Effector memory CD4-positive, alpha-beta T cell (primary cell): Measurements from ENCODE around the gene MINDY4.

ENCODE experiments used
- DNase-seq, 3 donors: peaks; one replicate each; pipeline ENCODE4 v3.0.0-alpha.2; 2020
- H3K27ac ChIP-seq: 2 replicates; pipeline ENCODE4 v1.7.0; 2013; ENCODE audit warnings: mild to moderate bottlenecking, low read length, moderate library complexity; ENCODE audit not compliant: insufficient read depth, poor library complexity, severe bottlenecking
- H3K27me3 ChIP-seq: replicated peaks from 2 replicates; pipeline ENCODE4 v1.7.0; 2013; ENCODE audit warnings: mild to moderate bottlenecking, low read length; ENCODE audit not compliant: insufficient read depth, control insufficient read depth, poor library complexity, severe bottlenecking
- H3K36me3 ChIP-seq: 2 replicates; pipeline ENCODE4 v1.7.0; 2013; ENCODE audit warnings: mild to moderate bottlenecking, low read length, moderate library complexity; ENCODE audit not compliant: control insufficient read depth, insufficient read depth
- H3K4me1 ChIP-seq: 2 replicates; pipeline ENCODE4 v1.7.0; 2013; ENCODE audit warnings: low read length, mild to moderate bottlenecking; ENCODE audit not compliant: control insufficient read depth, insufficient read depth, poor library complexity, severe bottlenecking
- H3K4me3 ChIP-seq: 2 replicates; pipeline ENCODE4 v1.7.0; 2013; ENCODE audit warnings: low read length, low read depth, mild to moderate bottlenecking; ENCODE audit not compliant: insufficient read depth, poor library complexity, severe bottlenecking
- H3K9me3 ChIP-seq: 2 replicates; pipeline ENCODE4 v1.7.0; 2013; ENCODE audit warnings: mild to moderate bottlenecking, low read length, moderate library complexity; ENCODE audit not compliant: control insufficient read depth

Gene MINDY4

DNA sequence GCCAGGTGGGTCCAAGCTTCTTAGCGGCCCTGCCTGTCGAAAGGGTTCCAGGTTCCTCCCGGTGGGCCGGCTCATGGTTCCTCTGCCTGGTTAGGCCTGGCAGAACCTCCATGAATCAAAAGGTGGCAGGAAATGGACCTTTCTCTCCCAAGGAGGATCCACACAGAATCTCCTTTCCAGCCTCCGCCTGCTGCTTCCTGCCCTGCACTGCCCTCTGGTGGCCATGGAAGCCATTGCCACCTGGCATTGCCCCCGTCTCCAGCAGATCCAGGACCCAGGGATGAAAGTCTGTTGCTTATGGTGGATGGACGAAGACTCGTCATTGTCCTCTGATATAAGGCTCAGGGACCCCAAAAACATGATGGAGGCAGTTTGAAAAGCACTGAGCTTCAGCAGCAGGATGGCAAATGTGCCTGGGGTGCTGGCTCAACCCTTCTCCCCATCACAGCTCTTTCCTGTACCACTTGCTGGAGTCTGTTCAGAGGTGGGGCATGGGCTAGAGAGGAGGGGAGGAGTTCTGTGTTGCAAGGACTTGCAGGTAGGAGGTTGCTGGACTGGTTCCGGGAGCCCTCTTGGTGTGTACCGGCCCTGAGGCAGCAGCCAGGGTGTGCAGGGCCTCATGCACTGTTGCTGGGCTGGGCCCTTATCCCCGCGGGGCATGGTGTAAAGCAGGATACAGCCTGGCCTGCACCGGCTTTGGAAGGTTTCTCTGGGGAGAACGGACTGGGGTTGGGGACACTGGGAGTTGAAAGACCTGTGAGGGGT lies 30.6 kb upstream of the MINDY4 start:
- no peak overlapping the region for H3K4me3 ChIP-seq
- H3K36me3 ChIP-seq, result no peaks in the 10 kb centered on the region
- no peak overlapping the region for H3K27ac ChIP-seq
- peak; percentile 50 to 61 (median 50) for DNase-seq
- H3K27me3 ChIP-seq, result no peaks in the 10 kb centered on the region
- peaks cover 23% of the 10 kb centered on the region for H3K4me1 ChIP-seq
- H3K9me3 ChIP-seq, result no peaks in the 10 kb centered on the region

DNA sequence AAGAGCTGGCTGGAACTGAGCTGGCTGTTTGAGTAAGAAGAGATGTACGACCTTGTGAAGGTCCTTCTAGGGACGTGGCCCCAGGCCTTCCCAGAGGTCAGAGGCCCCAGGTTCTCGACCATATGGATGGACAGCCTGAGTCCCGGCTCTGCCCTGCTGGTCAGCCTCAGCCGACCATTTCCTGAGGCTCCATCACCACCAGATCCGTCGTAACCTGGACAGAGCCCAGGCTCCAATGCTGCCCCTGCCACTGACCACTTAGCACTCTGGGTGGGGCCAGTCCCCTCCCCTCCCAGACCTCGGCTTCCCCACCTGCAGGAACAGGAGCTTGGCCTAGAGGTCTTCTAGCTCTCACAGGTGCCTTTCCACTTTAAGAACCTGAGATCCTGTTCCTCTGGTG lies 29.9 kb upstream of the MINDY4 start:
- H3K9me3 ChIP-seq, result no peaks in the 10 kb centered on the region
- no peak overlapping the region for H3K4me3 ChIP-seq
- H3K27ac ChIP-seq, result no peak overlapping the region
- H3K4me1 ChIP-seq, result peaks cover 23% of the 10 kb centered on the region
- H3K36me3 ChIP-seq, result no peaks in the 10 kb centered on the region
- no peaks in the 10 kb centered on the region for H3K27me3 ChIP-seq
- DNase-seq, result no peak

DNA sequence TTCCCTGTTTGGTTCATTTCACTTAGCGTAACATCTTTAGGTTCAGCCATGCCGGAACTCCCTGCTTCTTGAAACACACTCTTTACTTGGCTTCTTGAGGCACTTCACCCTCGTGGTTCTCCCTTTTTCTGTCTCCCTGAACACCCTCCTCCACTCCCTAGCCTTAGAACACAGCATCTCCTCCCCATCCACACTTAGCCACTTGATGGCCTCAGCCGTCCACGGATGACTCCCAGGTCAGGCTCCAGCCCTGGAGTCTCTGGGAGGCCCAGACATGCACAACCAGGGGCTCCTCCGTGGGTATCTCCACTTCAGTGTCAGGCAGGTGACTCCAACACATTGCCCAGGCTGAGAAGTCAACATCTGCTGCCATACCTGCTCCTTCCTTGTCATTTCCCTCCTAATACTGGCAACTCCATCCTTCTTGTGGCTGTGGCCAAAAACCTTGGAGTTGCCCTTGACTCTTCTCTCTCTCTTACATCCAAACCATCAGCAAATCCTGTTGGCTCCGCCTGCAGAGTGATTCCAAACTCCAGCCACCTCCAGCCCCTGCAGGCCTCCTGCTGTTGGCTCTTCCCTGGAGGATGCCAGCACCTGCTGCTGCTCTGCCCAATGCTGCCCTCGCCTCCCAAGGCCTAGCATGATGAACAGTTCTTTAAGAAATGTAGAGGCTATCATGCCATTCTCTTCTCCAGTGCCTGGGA lies 27.7 kb upstream of the MINDY4 start:
- Histone ChIP-seq H3K9me3 (no peaks in the 10 kb centered on the region), H3K27ac (no peak overlapping the region), H3K4me3 (no peak overlapping the region), H3K36me3 (no peaks in the 10 kb centered on the region), H3K4me1 (peaks cover 15% of the 10 kb centered on the region), H3K27me3 (no peaks in the 10 kb centered on the region)
- no peak for DNase-seq

DNA sequence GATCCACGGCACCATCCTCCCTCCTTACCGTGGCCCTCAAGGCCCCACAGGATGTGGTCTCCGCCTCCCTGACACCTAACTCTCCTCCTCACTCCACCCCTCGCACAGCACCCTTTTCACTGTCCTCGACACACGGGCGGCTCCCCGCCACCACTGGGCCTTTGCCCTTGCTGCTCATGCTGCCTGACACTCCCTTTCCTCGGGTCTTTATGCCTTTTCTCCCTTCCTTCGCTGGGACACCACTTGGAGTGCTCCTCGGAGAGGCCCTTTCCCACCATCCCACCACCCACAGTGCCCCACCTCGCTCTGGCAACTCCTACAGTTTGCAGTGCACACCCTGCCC lies 27.2 kb upstream of the MINDY4 start:
- DNase-seq, result no peak
- no peak overlapping the region for H3K27ac ChIP-seq

DNA sequence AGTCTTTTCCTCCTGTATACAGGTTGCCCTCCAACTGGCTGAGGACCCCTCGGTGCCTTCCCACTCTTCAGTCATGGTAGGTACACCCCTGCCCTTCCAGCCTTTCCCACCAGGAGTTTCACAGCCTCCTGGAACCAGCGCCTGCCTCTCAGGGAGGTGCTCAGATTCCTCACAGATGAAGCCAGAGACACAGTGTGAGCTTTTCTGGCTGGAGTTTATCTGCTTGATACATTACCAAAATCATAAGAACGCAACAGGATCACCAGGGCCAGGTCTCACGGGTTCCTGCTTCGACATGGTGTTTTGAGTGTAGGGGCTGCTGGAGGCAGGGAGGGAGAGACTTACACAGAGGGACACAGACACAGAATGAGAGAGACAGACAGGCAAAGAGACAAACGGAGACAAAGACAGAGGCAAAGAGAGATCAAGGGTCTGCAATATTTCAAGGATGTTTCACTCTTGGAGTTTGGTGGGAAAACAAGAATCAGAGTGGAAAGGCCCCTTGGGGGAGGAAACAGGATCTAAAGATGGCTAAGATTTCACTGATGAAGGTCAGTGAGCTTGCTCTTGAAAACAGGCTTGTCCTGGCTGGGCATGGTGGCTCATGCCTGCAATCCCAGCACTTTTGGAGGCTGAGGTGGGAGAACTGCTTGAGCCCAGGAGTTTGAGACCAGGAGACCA lies 25.8 kb upstream of the MINDY4 start:
- H3K27me3 ChIP-seq, result no peaks in the 10 kb centered on the region
- H3K4me3 ChIP-seq, result no peak overlapping the region
- DNase-seq, result no peak

More for the DNA sequence above, 27.2 kb upstream of the MINDY4 start:
- Histone ChIP-seq H3K36me3 (no peaks in the 10 kb centered on the region), H3K4me1 (peaks cover 10% of the 10 kb centered on the region), H3K9me3 (no peaks in the 10 kb centered on the region), H3K27me3 (no peaks in the 10 kb centered on the region), H3K4me3 (no peak overlapping the region)

DNA sequence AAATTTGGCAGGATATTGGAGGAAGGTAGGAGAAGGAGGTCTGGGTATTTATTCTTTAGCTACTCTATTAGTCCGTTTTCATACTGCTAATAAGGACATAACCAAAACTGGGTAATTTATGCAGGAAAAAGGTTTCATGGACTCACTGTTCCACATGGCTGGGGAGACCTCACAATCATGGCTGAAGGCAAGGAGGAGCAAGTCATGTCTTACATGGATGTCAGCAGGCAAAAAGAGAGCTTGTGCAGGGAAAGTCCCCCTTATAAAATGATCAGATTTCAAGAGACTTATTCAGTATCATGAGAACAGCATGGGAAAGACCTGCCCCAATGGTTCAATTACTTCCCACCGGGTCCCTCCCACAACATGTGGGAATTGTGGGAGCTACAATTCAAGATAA lies 21.2 kb upstream of the MINDY4 start:
- Histone ChIP-seq H3K4me1 (no peaks in the 10 kb centered on the region), H3K4me3 (no peak overlapping the region), H3K9me3 (no peaks in the 10 kb centered on the region), H3K27me3 (no peaks in the 10 kb centered on the region), H3K27ac (no peak overlapping the region), H3K36me3 (no peaks in the 10 kb centered on the region)
- no peak for DNase-seq

More for the DNA sequence above, 25.8 kb upstream of the MINDY4 start:
- H3K4me1 ChIP-seq, result peaks cover 3% of the 10 kb centered on the region
- H3K36me3 ChIP-seq, result no peaks in the 10 kb centered on the region
- no peaks in the 10 kb centered on the region for H3K9me3 ChIP-seq
- no peak overlapping the region for H3K27ac ChIP-seq

DNA sequence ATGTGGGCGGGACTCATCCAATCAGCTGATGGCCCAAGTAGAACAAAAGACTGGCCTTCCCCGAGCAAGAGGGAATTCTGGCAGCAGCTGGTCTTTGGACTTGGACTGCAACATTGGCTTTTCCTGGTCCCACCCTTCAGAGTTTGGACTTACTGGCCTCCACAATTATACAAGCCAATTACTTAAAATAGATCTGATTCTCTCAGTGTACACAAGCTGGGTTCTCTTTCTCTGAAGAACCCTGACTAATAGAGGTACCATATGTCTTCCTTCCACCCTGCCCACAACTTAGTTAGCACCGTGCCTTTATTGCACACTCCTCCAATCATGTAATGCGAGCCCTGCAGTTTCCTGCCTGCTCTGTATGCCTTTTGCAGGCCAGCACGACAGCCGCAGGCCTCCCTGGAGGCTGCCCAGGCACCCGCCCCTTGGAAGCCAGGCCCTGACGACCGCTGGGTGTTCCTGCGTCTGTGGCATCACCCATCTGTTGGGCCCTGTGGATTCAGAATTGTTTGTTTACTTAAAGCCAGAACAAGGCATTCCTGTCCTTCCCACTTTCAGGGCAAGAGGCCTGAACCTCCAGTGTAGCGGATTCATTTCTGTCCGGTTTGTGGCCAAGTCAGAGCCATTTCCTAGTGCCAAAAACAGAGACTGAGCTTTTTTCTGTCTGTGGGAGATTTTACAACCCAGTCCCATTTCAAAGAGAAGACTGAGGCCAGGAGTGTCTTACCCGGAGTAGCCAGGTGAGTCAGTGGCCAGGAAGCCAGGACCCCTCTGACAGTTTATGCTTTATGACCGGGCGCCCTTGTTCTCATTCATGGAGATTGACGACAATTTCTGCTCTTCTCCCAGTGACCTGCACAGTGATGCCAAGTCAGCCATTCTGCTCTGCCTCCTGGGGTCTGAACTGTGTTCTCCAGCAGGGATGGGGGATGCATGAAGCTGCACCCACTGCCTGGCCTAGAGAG lies 20.2 kb upstream of the MINDY4 start:
- H3K27me3 ChIP-seq, result no peaks in the 10 kb centered on the region
- DNase-seq, result no peak
- no peak overlapping the region for H3K27ac ChIP-seq
- H3K36me3 ChIP-seq, result no peaks in the 10 kb centered on the region
- H3K4me1 ChIP-seq, result no peaks in the 10 kb centered on the region
- H3K4me3 ChIP-seq, result no peak overlapping the region
- no peaks in the 10 kb centered on the region for H3K9me3 ChIP-seq

DNA sequence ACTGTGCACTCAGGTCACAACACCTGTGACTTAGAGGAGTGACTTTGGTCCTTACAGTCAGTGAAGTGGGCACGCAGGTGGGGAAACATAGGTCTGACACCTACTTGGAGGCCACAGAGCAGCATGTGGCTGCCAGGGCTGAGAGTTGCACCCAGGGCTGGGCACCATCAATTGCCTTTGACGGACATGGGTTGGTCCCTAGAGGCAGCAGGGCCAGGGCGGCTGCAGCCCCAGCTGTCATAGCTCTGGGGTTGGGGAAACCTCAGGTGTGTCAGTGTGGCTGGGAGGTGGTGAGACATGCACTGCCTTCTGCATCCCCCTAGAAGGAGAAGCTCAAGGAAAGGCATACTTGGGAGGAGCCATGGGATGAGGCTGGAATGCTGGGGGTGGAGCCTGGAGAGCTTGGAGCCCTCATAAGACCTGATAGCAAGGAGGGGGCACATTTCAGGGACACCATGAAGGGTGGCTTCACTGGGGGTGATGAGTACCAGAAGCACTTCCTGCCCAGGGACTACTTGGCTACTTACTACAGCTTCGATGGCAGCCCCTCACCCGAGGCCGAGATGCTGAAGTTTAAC lies 19.4 kb upstream of the MINDY4 start, which contains the start of gene INMT:
Gene INMT (plus strand): TSS at position 440 of the 578 bp plus-strand sequence. CDS start 16 bp downstream, at position 456.
- no peaks in the 10 kb centered on the region for H3K9me3 ChIP-seq
- no peak within 1 kb of the TSS for H3K27ac ChIP-seq
- H3K27me3 ChIP-seq, result no peaks in the 10 kb centered on the region
- no peak for DNase-seq
- H3K4me3 ChIP-seq, result no peak within 1 kb of the TSS
- no peaks in the 10 kb centered on the region for H3K36me3 ChIP-seq
- no peaks in the 10 kb centered on the region for H3K4me1 ChIP-seq

DNA sequence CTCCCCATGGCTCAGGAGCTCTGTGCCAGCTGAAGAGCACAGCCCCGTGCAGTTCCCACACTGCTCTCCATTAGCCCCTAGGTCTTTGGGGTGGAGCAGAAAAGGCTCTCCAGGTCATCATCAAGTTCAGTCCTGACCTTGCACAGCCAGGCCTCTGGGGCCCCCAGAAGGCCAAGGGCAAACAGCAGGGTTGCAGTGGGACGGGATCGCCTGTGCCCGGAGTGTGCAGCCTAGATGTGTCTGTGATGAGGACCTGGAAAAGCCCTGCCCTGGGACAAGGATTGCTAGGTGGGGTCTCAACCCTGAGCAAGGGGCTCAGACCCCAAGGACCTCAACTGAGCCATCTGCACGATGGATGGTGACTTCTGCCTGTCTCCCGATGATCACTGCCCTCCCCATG lies 18.7 kb upstream of the MINDY4 start:
- H3K4me3 ChIP-seq, result no peak overlapping the region
- no peaks in the 10 kb centered on the region for H3K36me3 ChIP-seq
- no peaks in the 10 kb centered on the region for H3K4me1 ChIP-seq
- H3K9me3 ChIP-seq, result no peaks in the 10 kb centered on the region
- H3K27ac ChIP-seq, result no peak overlapping the region
- H3K27me3 ChIP-seq, result no peaks in the 10 kb centered on the region
- DNase-seq, result no peak
